MM.1S (cell line): ENCODE results near the gene CLINT1.
"Not testable (repeated sequence)": the region's sequence is repeated elsewhere in the genome, so short reads cannot be mapped to it uniquely, and the experiment has no call there.

ENCODE experiments used
- DNase-seq: peaks from one replicate; pipeline ENCODE4 v3.0.0-alpha.2; 2015
- H2AFZ ChIP-seq: fragments of 300-600 bp; sonication (generic); 2 replicates; pipeline ENCODE4 v1.6.0; 2016; ENCODE audit warnings: antibody characterized with exemption, low read length
- H3F3A ChIP-seq: fragments of 300-600 bp; sonication (generic); 2 replicates; pipeline ENCODE4 v1.6.1; 2016; ENCODE audit warnings: mild to moderate bottlenecking, antibody characterized with exemption, low read length, moderate library complexity, mixed read lengths; ENCODE audit not compliant: insufficient read depth
- H3K27ac ChIP-seq: fragments of 300-600 bp; sonication (generic); 2 replicates; pipeline ENCODE4 v1.5.1; 2016; ENCODE audit warnings: mild to moderate bottlenecking, low read length
- H3K27me3 ChIP-seq: fragments of 300-600 bp; sonication (generic); replicated peaks from 2 replicates; pipeline ENCODE4 v1.6.0; 2016; ENCODE audit warnings: low read length; ENCODE audit not compliant: insufficient read depth
- H3K36me3 ChIP-seq: fragments of 300-600 bp; sonication (generic); replicated peaks from 2 replicates; pipeline ENCODE4 v1.6.1; 2016; ENCODE audit warnings: mild to moderate bottlenecking, low read length, mixed read lengths; ENCODE audit not compliant: insufficient read depth
- H3K4me1 ChIP-seq: fragments of 300-600 bp; sonication (generic); 2 replicates; pipeline ENCODE4 v1.6.1; 2016; ENCODE audit warnings: low read length, mixed read lengths
- H3K4me2 ChIP-seq: fragments of 300-600 bp; sonication (generic); 2 replicates; pipeline ENCODE4 v1.6.0; 2016; ENCODE audit warnings: low read depth, low read length
- H3K4me3 ChIP-seq: fragments of 300-600 bp; sonication (generic); 2 replicates; pipeline ENCODE4 v1.5.1; 2016; ENCODE audit warnings: low read length, mixed read lengths
- H3K79me2 ChIP-seq: fragments of 300-600 bp; sonication (generic); 2 replicates; pipeline ENCODE4 v1.6.1; 2016; ENCODE audit warnings: mixed run types, low read length, mixed read lengths
- H3K9ac ChIP-seq: fragments of 300-600 bp; sonication (generic); 2 replicates; pipeline ENCODE4 v1.6.1; 2016; ENCODE audit warnings: low read length, mixed read lengths
- H3K9me2 ChIP-seq: fragments of 300-600 bp; sonication (generic); replicated peaks from 2 replicates; pipeline ENCODE4 v1.6.1; 2016; ENCODE audit warnings: mild to moderate bottlenecking, low read length, mixed read lengths; ENCODE audit not compliant: insufficient read depth
- H3K9me3 ChIP-seq: fragments of 300-600 bp; sonication (generic); replicated peaks from 2 replicates; pipeline ENCODE4 v1.6.1; 2016; ENCODE audit warnings: mild to moderate bottlenecking, low read length, mixed read lengths; ENCODE audit not compliant: insufficient read depth
- H4K20me1 ChIP-seq: fragments of 300-600 bp; sonication (generic); 2 replicates; pipeline ENCODE4 v1.6.1; 2016; ENCODE audit warnings: mild to moderate bottlenecking, low read length, moderate library complexity, mixed read lengths; ENCODE audit not compliant: insufficient read depth
- EZH2 ChIP-seq: fragments of 300-600 bp; sonication (generic); optimal IDR thresholded peaks from 2 replicates; pipeline ENCODE3; 2017; ENCODE audit warnings: low read depth, mild to moderate bottlenecking, antibody characterized with exemption, low read length, mixed read lengths
- EZH2phosphoT487 ChIP-seq: fragments of 300-600 bp; sonication (generic); IDR thresholded peaks from 2 replicates; pipeline ENCODE4 v1.6.1; 2018; ENCODE audit warnings: antibody characterized with exemption, low read length
- TF ChIP-seq, protein P1 (sequence below): fragments of 300-600 bp; sonication (generic); IDR thresholded peaks from 2 replicates; pipeline ENCODE4 v1.5.1; 2016; ENCODE audit warnings: antibody characterized with exemption, low read length, mixed read lengths

The CLINT1 gene

DNA sequence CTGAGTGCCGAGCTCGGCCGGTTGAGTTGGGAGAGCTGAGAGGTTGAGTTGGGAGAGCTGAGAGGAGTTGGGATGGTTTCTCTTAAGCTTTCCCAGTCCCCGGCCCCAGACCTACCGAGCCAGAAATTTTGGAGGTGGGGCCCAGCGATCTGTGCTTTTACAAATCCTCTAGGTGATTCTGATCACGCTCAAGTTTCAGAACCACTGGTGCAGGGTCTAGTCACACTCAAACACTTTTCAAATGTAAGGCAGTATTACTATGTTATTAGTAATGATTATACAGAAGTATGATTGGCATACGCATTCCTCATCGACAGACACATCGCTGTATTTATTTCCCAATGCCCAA is 256 bp upstream of the CLINT1 start:
- no peaks in the 10 kb centered on the region for H3K9me2 ChIP-seq
- DNase-seq: no peak
- peak overlapping the region; percentile 93 for H3K4me3 ChIP-seq
- peaks cover 10% of the 10 kb centered on the region for H4K20me1 ChIP-seq
- peaks cover 53% of the 10 kb centered on the region for H3K4me1 ChIP-seq
- no peak for TF ChIP-seq EZH2phosphoT487
- TF ChIP-seq EZH2: no peak
- TF ChIP-seq, protein P1, sequence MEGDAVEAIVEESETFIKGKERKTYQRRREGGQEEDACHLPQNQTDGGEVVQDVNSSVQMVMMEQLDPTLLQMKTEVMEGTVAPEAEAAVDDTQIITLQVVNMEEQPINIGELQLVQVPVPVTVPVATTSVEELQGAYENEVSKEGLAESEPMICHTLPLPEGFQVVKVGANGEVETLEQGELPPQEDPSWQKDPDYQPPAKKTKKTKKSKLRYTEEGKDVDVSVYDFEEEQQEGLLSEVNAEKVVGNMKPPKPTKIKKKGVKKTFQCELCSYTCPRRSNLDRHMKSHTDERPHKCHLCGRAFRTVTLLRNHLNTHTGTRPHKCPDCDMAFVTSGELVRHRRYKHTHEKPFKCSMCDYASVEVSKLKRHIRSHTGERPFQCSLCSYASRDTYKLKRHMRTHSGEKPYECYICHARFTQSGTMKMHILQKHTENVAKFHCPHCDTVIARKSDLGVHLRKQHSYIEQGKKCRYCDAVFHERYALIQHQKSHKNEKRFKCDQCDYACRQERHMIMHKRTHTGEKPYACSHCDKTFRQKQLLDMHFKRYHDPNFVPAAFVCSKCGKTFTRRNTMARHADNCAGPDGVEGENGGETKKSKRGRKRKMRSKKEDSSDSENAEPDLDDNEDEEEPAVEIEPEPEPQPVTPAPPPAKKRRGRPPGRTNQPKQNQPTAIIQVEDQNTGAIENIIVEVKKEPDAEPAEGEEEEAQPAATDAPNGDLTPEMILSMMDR: no peak
- H3F3A ChIP-seq: peaks cover 41% of the 10 kb centered on the region
- H3K4me2 ChIP-seq: peak overlapping the region; percentile 92
- no peaks in the 10 kb centered on the region for H3K9me3 ChIP-seq
- H3K36me3 ChIP-seq: 0 out of 2 replicates have a peak, but pooled peaks cover 4% of the 10 kb centered on the region
- peak overlapping the region; percentile 73; the same call in 1 of the 2 replicates for H2AFZ ChIP-seq
- no peaks in the 10 kb centered on the region for H3K27me3 ChIP-seq
- peak overlapping the region; percentile 88; the same call in 1 of the 2 replicates for H3K9ac ChIP-seq
- H3K79me2 ChIP-seq: peaks cover 51% of the 10 kb centered on the region
- H3K27ac ChIP-seq: no peak overlapping the region

DNA sequence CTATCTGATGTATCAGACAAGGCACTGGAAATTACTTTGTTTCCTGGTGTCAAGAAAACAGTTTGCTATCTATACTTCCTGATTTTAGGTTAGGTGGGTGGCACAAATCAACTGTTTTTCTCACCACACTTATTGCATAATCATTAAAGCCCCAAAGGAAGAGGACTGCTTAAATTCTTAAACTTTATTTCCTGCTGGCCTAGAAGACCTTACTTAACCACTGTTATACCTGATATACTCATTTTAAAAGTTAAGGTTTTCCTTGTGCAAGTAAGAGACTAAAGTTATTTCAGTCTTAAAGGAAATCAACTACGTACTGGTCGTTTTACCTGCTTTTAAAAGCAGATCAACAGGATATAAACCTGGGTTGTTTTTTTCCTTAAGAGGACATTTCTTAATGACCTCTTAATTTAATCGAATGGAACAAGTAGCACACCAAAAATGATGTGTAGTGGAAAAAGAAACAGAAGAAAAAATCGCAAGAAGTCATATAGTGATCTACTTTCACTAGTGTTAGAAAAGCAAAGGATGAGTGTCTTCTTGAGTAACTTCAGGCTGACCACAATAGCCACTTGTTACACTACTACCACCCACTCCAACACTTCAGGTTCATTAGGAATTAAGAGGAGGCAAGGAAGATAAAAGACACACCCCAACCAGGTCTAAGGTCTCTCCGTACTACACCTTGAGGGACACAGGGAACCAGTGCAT is 974 bp downstream of the CLINT1 start:
- Histone ChIP-seq H3K9me2 (no peaks in the 10 kb centered on the region), H3K27me3 (no peaks in the 10 kb centered on the region), H3K4me3 (peak overlapping the region; percentile 93), H3K79me2 (peaks cover 63% of the 10 kb centered on the region), H3K27ac (peak overlapping the region; percentile 38; the same call in 1 of the 2 replicates), H3F3A (peaks cover 37% of the 10 kb centered on the region), H3K9ac (peak overlapping the region; percentile 88), H3K4me2 (peak overlapping the region; percentile 92), H3K9me3 (no peaks in the 10 kb centered on the region), H3K4me1 (peaks cover 47% of the 10 kb centered on the region), H4K20me1 (peaks cover 15% of the 10 kb centered on the region), H3K36me3 (0 out of 2 replicates have a peak, but pooled peaks cover 4% of the 10 kb centered on the region), H2AFZ (peak overlapping the region; percentile 73; the same call in 1 of the 2 replicates)
- TF ChIP-seq EZH2phosphoT487 (no peak), EZH2 (no peak)
- TF ChIP-seq, protein P1: no peak
- no peak for DNase-seq

GRCh38 chr5:157855404-157855994 is 3.4 kb downstream of the CLINT1 start:
- Histone ChIP-seq H4K20me1 (peaks cover 31% of the 10 kb centered on the region), H3K27ac (no peak overlapping the region), H3K79me2 (peaks cover 88% of the 10 kb centered on the region), H3F3A (peaks cover 13% of the 10 kb centered on the region), H3K9me3 (no peaks in the 10 kb centered on the region), H2AFZ (no peak overlapping the region), H3K9ac (no peak overlapping the region), H3K4me1 (peaks cover 33% of the 10 kb centered on the region), H3K36me3 (0 out of 2 replicates have a peak, but pooled peaks cover 4% of the 10 kb centered on the region), H3K9me2 (no peaks in the 10 kb centered on the region), H3K27me3 (no peaks in the 10 kb centered on the region), H3K4me3 (no peak overlapping the region), H3K4me2 (no peak overlapping the region)
- TF ChIP-seq EZH2: no peak
- TF ChIP-seq, protein P1: peak; percentile 48
- TF ChIP-seq EZH2phosphoT487: no peak
- DNase-seq: no peak

DNA sequence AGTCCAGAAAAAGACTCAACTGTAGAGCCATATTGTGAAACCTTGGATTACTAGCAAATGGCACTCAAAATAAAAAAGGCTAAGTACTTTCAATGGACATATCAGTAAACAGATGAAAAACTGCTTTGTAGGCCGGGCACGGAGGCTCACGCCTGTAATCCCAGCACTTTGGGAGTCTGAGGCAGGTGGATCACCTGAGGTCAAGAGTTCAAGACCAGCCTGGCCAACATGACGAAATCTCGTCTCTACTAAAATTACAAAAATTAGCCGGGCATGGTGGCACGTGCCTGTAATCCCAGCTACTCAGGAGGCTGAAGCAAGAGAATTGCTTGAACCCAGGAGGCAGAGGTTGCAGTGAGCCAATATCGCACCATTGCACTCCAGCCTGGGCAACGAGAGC is 5.6 kb downstream of the CLINT1 start:
- not testable (repeated sequence) for H3K9ac ChIP-seq, DNase-seq, H3K36me3 ChIP-seq, H3K9me3 ChIP-seq, H3K9me2 ChIP-seq, H3F3A ChIP-seq, H2AFZ ChIP-seq, H3K27ac ChIP-seq, H3K4me3 ChIP-seq, H3K27me3 ChIP-seq, H3K4me2 ChIP-seq
- peaks cover 19% of the 10 kb centered on the region for H3K4me1 ChIP-seq
- H3K79me2 ChIP-seq: peaks cover 100% of the 10 kb centered on the region
- H4K20me1 ChIP-seq: peaks cover 35% of the 10 kb centered on the region
